Measurements from ENCODE around the gene GAS6.

DNA sequence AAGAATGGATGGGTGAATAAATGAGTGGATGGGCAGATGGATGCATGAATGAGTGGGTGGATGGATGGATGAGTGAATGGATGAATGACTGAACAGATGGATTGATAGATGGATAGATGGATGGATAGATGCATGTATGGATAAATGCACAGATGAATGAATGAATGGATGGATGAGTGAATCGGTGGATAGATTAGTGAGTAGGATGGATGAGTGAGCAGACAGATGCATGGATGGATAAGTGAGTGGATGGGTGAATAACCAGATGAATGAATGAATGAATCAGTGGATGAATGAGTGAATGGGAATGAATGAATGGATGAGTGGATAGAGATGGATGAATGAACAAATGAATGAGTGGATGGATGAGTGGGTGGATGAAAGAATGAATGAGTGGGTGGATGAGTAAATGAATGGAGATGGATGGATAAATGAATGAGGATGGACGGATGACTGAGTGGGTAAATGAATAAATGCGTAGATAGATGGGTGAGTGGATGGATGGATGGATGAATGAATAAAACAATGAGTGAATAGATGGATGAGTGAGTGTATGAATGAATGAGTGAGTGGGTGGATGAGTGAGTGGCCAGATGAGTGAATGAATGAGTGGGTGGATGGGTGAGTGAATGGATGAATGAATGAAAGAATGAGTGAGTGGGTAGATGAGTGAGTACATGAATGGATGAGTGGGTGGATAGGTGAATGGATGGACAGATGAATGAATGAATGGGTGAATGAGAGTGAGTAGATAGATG lies 13.0 kb downstream of the GAS6 start:
- TF ChIP-seq CTCF (IDR thresholded peaks at IDR 0.05; ENCODE audit: low read depth, low read length) (no peak), EZH2phosphoT487 (IDR thresholded peaks at IDR 0.05; ENCODE audit: low read depth) (no peak)

Measured in OCI-LY3 (cell line).